K562 (cell line): ENCODE measurements around the gene TRPV6. TPM values are rescaled to one million over a fixed set of nuclear protein-coding genes. Genes with fewer than 3 reads are reported as not detected.

Experiments
- HCFC1 ChIP-seq: IDR thresholded peaks from 2 replicates; pipeline ENCODE4 v1.6.1; 2012; ENCODE audit warnings: low read depth, low read length, improper control_type of control experiment
- HES1 ChIP-seq: fragments of 450-650 bp; IDR thresholded peaks from 2 replicates; pipeline ENCODE4 v1.6.1; 2016; ENCODE audit warnings: low read depth, mild to moderate bottlenecking, moderate library complexity
- HMG20B ChIP-seq: fragments of 250-450 bp; sonication (Bioruptor Pico); IDR thresholded peaks from 2 replicates; pipeline ENCODE4 v1.5.0; 2021; ENCODE audit warnings: mild to moderate bottlenecking
- MAFF ChIP-seq: IDR thresholded peaks from 2 replicates; pipeline ENCODE4 v1.6.1; 2012; ENCODE audit warnings: low read length, improper control_type of control experiment
- RFX7 ChIP-seq: fragments of 250-450 bp; sonication (Bioruptor Pico); IDR thresholded peaks from 2 replicates; pipeline ENCODE4 v1.5.1; 2021; ENCODE audit warnings: mild to moderate bottlenecking
- SAFB2 ChIP-seq: fragments of 200-400 bp; formaldehyde crosslinking; IDR thresholded peaks from 2 replicates; pipeline ENCODE4 v1.6.1; 2018; ENCODE audit warnings: borderline replicate concordance, low read length, low read depth, moderate library complexity; ENCODE audit not compliant: severe bottlenecking
- YBX1 ChIP-seq: fragments of 450-650 bp; IDR thresholded peaks from 2 replicates; pipeline ENCODE4 v1.7.1; 2016; ENCODE audit warnings: mild to moderate bottlenecking
- ZC3H11A ChIP-seq: IDR thresholded peaks from 2 replicates; pipeline ENCODE4 v1.6.1; 2012; ENCODE audit warnings: low read depth, low read length, improper control_type of control experiment
- ZFP91 ChIP-seq: sonication (generic); formaldehyde crosslinking; IDR thresholded peaks from 2 replicates; pipeline ENCODE4 v1.8.0; 2022; ENCODE audit warnings: mild to moderate bottlenecking, missing genetic modification reagents
- polyA plus RNA-seq, 8 experiments: library from polyadenylated mRNA; depleted of rRNA in 4 of 8; stranded (reverse) in 5 of 8; unstranded in 3 of 8; fragments of >200 nt; fragmentation: Nextera tagmentation in 2 of 8; fragmentation: Illumina TruSeq in 1 of 8; extraction: Ambion mirVana in 2 of 8; extraction: Trizol in 1 of 8; gene quantifications; 2 replicates each; pipeline versions ENCODE4 v1.2.1 to v1.2.3, GENCODE V29; 2011 to 2014; ENCODE audit warnings: inconsistent platforms in 1 of 8, missing spikeins in 1 of 8
- total RNA-seq, 7 experiments: library from RNA; depleted of rRNA in 6 of 7; stranded (reverse); fragments of >200 nt in 6 of 7; fragmentation: Illumina TruSeq in 2 of 7; extraction: Trizol in 2 of 7; gene quantifications; 2 replicates each; pipeline versions ENCODE4 v1.2.1 to v1.2.3, GENCODE V29; 2011 to 2021; ENCODE audit warnings: low replicate concordance in 1 of 7
- TF ChIP-seq, protein P1 (sequence below): fragments of 450-650 bp; IDR thresholded peaks from 2 replicates; pipeline ENCODE4 v1.6.1; 2016; ENCODE audit warnings: mild to moderate bottlenecking, moderate library complexity
- TF ChIP-seq, protein P2 (sequence below): fragments of 450-650 bp; formaldehyde crosslinking; IDR thresholded peaks from 2 replicates; pipeline ENCODE4 v1.4.0; 2020; ENCODE audit warnings: mild to moderate bottlenecking, moderate library complexity
- TF ChIP-seq, protein P3 (sequence below): sonication (generic); formaldehyde crosslinking; IDR thresholded peaks from 2 replicates; pipeline ENCODE4 v1.9.0; 2022; ENCODE audit warnings: mild to moderate bottlenecking, missing genetic modification reagents

TRPV6 gene
- total and polyA plus RNA-seq, 9 of the 15 experiments (the other 6 are each of a cell fraction or from before 2014, with no cell fraction given), result 0.04 to 0.36 (median 0.11) TPM

GRCh38 chr7:142838461-142839213, 46.9 kb downstream of the TRPV6 start (continued):
- TF ChIP-seq, protein P1, sequence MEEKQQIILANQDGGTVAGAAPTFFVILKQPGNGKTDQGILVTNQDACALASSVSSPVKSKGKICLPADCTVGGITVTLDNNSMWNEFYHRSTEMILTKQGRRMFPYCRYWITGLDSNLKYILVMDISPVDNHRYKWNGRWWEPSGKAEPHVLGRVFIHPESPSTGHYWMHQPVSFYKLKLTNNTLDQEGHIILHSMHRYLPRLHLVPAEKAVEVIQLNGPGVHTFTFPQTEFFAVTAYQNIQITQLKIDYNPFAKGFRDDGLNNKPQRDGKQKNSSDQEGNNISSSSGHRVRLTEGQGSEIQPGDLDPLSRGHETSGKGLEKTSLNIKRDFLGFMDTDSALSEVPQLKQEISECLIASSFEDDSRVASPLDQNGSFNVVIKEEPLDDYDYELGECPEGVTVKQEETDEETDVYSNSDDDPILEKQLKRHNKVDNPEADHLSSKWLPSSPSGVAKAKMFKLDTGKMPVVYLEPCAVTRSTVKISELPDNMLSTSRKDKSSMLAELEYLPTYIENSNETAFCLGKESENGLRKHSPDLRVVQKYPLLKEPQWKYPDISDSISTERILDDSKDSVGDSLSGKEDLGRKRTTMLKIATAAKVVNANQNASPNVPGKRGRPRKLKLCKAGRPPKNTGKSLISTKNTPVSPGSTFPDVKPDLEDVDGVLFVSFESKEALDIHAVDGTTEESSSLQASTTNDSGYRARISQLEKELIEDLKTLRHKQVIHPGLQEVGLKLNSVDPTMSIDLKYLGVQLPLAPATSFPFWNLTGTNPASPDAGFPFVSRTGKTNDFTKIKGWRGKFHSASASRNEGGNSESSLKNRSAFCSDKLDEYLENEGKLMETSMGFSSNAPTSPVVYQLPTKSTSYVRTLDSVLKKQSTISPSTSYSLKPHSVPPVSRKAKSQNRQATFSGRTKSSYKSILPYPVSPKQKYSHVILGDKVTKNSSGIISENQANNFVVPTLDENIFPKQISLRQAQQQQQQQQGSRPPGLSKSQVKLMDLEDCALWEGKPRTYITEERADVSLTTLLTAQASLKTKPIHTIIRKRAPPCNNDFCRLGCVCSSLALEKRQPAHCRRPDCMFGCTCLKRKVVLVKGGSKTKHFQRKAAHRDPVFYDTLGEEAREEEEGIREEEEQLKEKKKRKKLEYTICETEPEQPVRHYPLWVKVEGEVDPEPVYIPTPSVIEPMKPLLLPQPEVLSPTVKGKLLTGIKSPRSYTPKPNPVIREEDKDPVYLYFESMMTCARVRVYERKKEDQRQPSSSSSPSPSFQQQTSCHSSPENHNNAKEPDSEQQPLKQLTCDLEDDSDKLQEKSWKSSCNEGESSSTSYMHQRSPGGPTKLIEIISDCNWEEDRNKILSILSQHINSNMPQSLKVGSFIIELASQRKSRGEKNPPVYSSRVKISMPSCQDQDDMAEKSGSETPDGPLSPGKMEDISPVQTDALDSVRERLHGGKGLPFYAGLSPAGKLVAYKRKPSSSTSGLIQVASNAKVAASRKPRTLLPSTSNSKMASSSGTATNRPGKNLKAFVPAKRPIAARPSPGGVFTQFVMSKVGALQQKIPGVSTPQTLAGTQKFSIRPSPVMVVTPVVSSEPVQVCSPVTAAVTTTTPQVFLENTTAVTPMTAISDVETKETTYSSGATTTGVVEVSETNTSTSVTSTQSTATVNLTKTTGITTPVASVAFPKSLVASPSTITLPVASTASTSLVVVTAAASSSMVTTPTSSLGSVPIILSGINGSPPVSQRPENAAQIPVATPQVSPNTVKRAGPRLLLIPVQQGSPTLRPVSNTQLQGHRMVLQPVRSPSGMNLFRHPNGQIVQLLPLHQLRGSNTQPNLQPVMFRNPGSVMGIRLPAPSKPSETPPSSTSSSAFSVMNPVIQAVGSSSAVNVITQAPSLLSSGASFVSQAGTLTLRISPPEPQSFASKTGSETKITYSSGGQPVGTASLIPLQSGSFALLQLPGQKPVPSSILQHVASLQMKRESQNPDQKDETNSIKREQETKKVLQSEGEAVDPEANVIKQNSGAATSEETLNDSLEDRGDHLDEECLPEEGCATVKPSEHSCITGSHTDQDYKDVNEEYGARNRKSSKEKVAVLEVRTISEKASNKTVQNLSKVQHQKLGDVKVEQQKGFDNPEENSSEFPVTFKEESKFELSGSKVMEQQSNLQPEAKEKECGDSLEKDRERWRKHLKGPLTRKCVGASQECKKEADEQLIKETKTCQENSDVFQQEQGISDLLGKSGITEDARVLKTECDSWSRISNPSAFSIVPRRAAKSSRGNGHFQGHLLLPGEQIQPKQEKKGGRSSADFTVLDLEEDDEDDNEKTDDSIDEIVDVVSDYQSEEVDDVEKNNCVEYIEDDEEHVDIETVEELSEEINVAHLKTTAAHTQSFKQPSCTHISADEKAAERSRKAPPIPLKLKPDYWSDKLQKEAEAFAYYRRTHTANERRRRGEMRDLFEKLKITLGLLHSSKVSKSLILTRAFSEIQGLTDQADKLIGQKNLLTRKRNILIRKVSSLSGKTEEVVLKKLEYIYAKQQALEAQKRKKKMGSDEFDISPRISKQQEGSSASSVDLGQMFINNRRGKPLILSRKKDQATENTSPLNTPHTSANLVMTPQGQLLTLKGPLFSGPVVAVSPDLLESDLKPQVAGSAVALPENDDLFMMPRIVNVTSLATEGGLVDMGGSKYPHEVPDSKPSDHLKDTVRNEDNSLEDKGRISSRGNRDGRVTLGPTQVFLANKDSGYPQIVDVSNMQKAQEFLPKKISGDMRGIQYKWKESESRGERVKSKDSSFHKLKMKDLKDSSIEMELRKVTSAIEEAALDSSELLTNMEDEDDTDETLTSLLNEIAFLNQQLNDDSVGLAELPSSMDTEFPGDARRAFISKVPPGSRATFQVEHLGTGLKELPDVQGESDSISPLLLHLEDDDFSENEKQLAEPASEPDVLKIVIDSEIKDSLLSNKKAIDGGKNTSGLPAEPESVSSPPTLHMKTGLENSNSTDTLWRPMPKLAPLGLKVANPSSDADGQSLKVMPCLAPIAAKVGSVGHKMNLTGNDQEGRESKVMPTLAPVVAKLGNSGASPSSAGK, result no peak
- TF ChIP-seq RFX7 (CRISPR knock-in tag) (no peak), HES1 (no peak), HCFC1 (peak; percentile 75), HMG20B (CRISPR knock-in tag) (no peak), YBX1 (no peak), MAFF (peak; percentile 78), SAFB2 (no peak), ZFP91 (CRISPR knock-in tag) (no peak), ZC3H11A (no peak)
- TF ChIP-seq, protein P2, sequence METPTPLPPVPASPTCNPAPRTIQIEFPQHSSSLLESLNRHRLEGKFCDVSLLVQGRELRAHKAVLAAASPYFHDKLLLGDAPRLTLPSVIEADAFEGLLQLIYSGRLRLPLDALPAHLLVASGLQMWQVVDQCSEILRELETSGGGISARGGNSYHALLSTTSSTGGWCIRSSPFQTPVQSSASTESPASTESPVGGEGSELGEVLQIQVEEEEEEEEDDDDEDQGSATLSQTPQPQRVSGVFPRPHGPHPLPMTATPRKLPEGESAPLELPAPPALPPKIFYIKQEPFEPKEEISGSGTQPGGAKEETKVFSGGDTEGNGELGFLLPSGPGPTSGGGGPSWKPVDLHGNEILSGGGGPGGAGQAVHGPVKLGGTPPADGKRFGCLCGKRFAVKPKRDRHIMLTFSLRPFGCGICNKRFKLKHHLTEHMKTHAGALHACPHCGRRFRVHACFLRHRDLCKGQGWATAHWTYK (CRISPR knock-in tag), result no peak
- TF ChIP-seq, protein P3, sequence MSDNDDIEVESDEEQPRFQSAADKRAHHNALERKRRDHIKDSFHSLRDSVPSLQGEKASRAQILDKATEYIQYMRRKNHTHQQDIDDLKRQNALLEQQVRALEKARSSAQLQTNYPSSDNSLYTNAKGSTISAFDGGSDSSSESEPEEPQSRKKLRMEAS (CRISPR knock-in tag), result no peak
